Skeletal muscle satellite cell (primary cell): ENCODE results near the gene YARS1.

Experiments
- H3K27me3 ChIP-seq: 2 replicates; pipeline ENCODE4 v1.7.0; 2013; ENCODE audit warnings: low read length; ENCODE audit not compliant: control insufficient read depth, insufficient read depth
- H3K36me3 ChIP-seq: 2 replicates; pipeline ENCODE4 v1.7.0; 2013; ENCODE audit warnings: mild to moderate bottlenecking, control low read depth, low read length; ENCODE audit not compliant: insufficient read depth
- H3K4me1 ChIP-seq: 2 replicates; pipeline ENCODE4 v1.7.0; 2013; ENCODE audit warnings: low read length; ENCODE audit not compliant: control insufficient read depth, insufficient read depth
- H3K4me2 ChIP-seq: 2 replicates; pipeline ENCODE4 v1.7.0; 2013; ENCODE audit warnings: mild to moderate bottlenecking, low read length
- H3K4me3 ChIP-seq: 2 replicates; pipeline ENCODE4 v1.7.0; 2013; ENCODE audit warnings: low read length
- H3K9ac ChIP-seq: 2 replicates; pipeline ENCODE4 v1.7.0; 2013; ENCODE audit warnings: mild to moderate bottlenecking, low read depth, low read length, moderate library complexity
- H3K9me3 ChIP-seq: replicated peaks from 2 replicates; pipeline ENCODE4 v1.7.0; 2013; ENCODE audit warnings: mild to moderate bottlenecking, control low read depth, low read length

Gene YARS1

DNA sequence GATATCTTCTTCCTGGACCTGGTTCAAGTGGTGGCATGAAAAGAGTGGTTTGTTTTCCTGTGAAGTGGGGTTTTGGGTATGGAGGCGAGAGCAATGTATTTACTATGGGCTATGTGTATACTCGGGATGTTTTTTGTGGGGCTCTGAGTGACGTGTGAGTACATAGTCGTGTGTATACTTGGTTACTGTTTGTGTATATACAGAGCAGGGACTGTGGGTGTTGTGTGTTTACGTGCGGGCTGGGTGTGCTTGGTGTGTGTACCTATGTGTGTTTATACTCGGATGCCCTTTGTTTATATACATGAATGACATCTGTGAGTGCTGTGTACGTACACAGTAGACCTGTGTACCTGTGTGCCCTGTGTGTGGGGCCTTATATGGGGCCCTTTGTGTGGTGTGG, 50.0 kb downstream of the YARS1 start:
- Histone ChIP-seq H3K27me3 (no peaks in the 10 kb centered on the region), H3K36me3 (no peaks in the 10 kb centered on the region), H3K4me1 (peaks cover 6% of the 10 kb centered on the region), H3K9ac (no peak overlapping the region), H3K4me3 (no peak overlapping the region), H3K9me3 (no peaks in the 10 kb centered on the region), H3K4me2 (no peak overlapping the region)

DNA sequence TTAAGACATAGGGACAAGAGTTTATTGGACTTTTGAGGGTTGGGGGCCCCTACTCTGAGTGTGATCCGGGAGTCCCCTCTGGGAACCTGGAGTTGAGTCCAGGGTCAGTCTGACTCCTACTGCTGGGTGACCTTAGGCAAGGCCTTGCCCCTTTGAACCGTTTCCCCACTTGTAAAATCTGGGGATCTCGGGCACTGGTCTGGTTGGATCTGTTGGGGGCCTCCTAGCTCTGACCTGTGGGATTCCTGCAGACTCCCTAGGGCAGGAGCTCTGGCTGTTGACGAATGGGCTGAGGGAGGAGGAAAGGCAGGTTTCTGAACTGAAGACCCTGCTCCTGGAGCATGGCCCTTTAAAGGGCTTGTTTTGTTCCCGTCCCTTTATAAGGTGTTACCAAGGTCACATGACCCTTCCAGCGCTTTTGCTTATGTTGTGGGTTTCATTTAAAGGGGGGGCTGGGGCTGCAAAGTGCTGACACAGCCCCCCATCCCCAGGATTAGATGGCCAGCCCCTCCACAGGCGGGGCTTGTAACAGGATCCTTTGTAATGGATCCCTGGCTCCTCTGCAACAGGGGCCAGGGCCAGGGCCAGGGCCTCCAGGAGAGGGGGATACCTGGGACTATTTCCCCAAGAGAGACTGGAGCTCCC, 50.7 kb downstream of the YARS1 start:
- Histone ChIP-seq H3K9me3 (no peaks in the 10 kb centered on the region), H3K4me3 (no peak overlapping the region), H3K36me3 (no peaks in the 10 kb centered on the region), H3K27me3 (no peaks in the 10 kb centered on the region), H3K9ac (no peak overlapping the region), H3K4me1 (peaks cover 13% of the 10 kb centered on the region), H3K4me2 (no peak overlapping the region)

DNA sequence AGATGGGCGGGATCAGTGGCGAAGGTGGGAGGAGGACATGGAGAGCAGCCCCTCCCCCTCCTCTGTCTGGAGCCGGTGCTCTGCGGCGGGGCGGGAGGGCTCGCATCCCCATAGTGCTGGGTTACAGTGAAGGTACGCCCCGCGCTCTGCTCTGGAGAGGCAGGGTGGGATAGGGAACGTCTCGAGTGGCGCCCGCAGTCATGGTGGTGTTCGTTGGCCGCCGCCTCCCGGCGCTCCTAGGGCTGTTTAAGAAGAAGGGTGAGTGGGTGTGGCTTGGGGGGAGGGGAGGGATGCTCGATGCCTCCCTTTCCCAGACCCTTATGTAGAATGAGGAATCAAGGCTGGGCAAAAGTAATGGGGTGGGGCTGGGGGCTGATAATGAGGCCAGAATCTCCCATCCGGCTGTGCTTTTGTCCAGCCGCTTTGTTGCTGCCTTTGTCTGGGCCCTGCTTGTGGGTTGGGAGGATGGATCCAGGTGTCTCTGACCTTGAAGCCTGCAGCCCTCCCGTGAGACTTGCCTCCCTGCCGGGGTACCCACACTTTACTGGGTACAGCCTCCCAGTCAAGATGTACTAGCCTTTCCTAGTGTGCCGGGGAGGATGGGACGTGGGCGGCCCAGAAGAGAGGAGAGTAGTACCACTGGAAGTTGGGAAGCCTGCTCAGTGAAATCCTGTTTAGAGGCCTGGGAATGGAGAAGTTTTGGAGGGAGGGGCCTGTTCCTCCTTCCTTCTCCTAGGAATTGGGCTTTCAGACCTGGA, 51.4 kb downstream of the YARS1 start:
- peaks cover 20% of the 10 kb centered on the region for H3K4me1 ChIP-seq
- H3K4me3 ChIP-seq: no peak overlapping the region
- H3K9me3 ChIP-seq: no peaks in the 10 kb centered on the region
- no peaks in the 10 kb centered on the region for H3K36me3 ChIP-seq
- no peak overlapping the region for H3K4me2 ChIP-seq
- H3K27me3 ChIP-seq: no peaks in the 10 kb centered on the region
- no peak overlapping the region for H3K9ac ChIP-seq

DNA sequence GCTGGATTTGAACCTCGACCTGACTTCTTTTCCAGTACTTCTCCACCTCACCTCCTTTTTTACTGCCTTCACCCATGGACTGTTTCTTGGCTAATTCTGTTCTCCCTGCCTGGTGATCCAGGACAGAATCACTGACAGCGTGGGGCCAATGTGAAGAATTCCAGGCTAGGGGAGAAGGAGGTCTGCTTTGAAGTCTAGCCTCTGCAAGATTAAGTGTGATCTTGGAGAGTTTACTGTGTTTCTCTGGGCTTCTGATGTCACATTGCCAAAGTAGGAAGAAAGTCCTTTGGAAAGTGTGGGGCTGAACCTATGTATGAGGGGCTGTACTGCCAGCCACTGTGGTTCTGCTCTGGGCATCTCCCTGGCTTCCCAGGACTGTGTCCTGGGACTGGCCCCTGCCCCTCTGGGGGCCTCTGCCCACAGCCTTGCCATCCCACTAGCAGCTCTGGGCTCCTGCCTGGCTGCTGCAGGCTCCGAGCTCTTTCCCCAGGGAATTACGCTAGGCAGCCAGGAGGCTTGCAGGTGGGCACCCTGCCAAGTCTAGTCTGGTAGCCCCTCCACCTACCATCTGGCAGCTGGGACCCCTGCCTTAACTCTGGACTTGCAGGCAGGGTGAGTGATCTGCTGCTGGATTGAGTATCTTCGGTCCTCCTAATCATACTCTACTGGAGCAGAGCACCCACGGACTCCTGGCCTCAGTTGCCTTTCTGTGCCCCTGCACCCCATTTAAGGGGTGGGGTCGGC, 52.2 kb downstream of the YARS1 start:
- Histone ChIP-seq H3K4me1 (peaks cover 23% of the 10 kb centered on the region), H3K9ac (no peak overlapping the region), H3K36me3 (no peaks in the 10 kb centered on the region), H3K27me3 (no peaks in the 10 kb centered on the region), H3K4me3 (no peak overlapping the region), H3K4me2 (no peak overlapping the region), H3K9me3 (no peaks in the 10 kb centered on the region)

DNA sequence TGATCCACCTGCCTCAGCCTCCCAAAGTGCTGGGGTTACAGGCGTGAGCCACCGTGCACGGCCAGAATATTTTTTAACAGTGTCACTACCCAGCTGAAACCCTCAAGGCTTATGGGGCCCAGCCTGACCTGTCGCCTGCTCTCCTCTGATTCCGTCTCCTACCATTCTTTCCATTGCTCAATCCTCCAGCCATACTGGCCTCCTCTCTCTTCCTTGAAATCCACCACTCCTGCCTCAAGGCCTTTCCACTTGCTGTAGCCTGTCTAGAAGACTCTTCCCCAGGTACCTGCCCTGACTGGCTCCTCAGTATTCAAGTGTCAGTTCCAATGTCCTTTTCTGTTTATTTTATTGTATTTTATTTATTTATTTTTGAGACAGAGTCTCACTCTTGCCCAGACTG, 53.9 kb downstream of the YARS1 start:
- H3K36me3 ChIP-seq: no peaks in the 10 kb centered on the region
- no peaks in the 10 kb centered on the region for H3K27me3 ChIP-seq
- peaks cover 24% of the 10 kb centered on the region for H3K4me1 ChIP-seq
- no peaks in the 10 kb centered on the region for H3K9me3 ChIP-seq
- no peak overlapping the region for H3K4me2 ChIP-seq
- H3K4me3 ChIP-seq: no peak overlapping the region
- H3K9ac ChIP-seq: no peak overlapping the region

DNA sequence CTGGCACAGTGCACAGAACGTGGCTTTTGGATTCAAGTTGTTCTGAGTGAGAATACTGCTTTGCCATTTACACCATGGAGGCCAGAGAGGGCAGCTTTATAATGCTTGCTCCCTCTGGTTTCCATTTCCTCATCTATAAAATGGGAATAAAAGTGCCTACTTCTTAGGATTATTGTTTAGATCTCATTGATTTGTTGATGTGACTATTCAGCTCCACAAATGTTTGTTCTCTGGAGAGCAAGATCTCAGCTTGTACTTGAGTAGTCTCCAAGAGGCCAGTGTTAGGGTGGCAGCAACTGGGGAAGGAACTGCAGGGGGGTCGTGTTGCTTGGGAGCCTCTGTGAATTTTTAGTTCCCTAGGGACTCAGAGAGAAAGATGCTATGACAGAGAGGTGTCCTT, 55.2 kb downstream of the YARS1 start:
- Histone ChIP-seq H3K4me1 (peaks cover 24% of the 10 kb centered on the region), H3K9ac (no peak overlapping the region), H3K27me3 (no peaks in the 10 kb centered on the region), H3K4me2 (peak overlapping the region; percentile 5), H3K36me3 (no peaks in the 10 kb centered on the region), H3K4me3 (no peak overlapping the region), H3K9me3 (no peaks in the 10 kb centered on the region)

DNA sequence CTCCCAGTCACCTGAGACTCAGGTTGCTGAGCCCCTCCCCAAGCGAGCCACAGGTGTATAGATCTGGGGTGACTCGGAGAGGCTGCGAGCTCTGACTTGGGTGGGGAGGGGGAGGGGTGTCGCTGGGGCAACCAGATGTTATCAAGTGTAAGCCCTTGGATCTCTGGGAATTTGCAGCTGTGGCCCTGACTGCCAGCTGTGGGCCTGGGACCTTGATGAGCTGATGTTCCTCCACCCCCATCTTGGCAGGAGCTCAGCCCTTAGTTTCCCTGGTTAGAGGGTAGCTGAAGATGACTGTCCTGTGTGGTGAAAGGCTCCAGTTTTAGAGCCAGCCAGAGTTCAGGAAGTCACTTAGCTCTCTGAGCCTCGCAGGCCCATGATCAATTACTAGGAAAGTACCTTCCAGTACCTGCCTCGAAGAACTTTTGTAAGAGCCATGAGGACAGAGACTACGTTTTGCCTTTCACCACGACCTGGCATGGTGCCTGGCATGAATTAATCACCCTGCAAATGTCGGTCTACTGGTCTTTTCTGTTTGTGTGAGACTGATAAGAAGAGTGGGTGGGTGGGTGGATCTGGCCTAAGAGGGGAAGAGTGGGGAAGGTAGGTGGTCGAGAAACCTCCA, 55.8 kb downstream of the YARS1 start:
- Histone ChIP-seq H3K27me3 (no peaks in the 10 kb centered on the region), H3K4me1 (peaks cover 24% of the 10 kb centered on the region), H3K4me3 (no peak overlapping the region), H3K4me2 (peak overlapping the region; percentile 5), H3K36me3 (no peaks in the 10 kb centered on the region), H3K9me3 (no peaks in the 10 kb centered on the region), H3K9ac (no peak overlapping the region)

DNA sequence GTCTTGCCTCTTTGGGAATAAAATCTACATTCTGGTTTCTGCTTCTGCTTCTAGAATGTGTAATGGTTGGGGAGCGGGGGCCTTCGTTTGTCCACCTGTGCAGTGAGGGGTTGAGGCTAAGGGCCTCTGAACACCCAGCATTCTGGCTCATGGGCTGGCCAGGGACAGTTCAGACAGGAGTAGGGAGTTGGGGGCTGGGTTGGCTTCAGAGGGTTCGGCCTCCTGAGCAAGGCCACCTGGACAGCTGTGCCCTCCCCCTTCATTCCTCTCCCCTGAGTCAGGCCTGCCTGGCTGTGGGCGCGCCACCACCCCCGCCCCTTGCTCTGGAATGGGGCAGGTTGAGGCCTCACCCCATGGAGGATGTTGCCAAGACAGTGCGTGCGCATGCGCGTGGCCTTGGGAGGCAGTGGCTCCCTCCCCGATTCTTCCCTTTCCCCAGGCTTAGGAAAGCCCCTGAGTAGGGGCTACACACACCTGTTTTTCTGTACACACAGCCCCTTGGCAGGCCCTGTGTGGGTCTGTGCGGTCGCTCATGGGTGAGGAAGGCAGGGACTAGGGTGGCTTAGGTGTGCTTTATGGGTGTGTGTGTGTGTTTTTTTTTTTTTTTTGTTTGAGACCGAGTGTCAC, 57.0 kb downstream of the YARS1 start:
- H3K9me3 ChIP-seq: no peaks in the 10 kb centered on the region
- H3K4me3 ChIP-seq: no peak overlapping the region
- no peak overlapping the region for H3K9ac ChIP-seq
- H3K4me2 ChIP-seq: no peak overlapping the region
- no peaks in the 10 kb centered on the region for H3K27me3 ChIP-seq
- peaks cover 24% of the 10 kb centered on the region for H3K4me1 ChIP-seq
- H3K36me3 ChIP-seq: no peaks in the 10 kb centered on the region

DNA sequence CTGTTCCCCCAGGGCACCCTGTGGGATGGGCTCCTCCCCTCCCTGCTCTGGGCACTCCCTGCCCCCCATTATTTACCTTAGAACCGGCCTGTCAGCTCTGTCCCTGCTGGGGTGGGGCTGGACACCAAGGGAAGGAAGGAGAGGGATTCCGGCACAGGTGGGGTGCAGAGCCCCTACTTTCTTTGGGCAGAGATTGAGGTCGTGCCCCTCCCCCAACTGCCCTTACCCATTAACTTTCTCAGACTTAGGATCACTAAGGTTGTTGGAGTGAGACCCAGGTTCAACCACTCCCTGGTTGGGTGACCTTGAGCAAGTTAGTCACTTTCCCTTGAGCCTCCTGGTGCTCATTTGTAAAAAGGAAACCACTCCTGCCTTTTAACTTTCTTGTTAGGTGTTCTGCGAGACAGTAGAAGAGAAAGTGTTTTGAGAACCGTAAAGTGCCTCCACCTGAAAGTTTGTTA, 57.6 kb downstream of the YARS1 start:
- Histone ChIP-seq H3K4me2 (no peak overlapping the region), H3K4me1 (peaks cover 24% of the 10 kb centered on the region), H3K27me3 (peaks cover under 1% of the 10 kb centered on the region), H3K9me3 (no peaks in the 10 kb centered on the region), H3K4me3 (no peak overlapping the region), H3K36me3 (no peaks in the 10 kb centered on the region), H3K9ac (no peak overlapping the region)

DNA sequence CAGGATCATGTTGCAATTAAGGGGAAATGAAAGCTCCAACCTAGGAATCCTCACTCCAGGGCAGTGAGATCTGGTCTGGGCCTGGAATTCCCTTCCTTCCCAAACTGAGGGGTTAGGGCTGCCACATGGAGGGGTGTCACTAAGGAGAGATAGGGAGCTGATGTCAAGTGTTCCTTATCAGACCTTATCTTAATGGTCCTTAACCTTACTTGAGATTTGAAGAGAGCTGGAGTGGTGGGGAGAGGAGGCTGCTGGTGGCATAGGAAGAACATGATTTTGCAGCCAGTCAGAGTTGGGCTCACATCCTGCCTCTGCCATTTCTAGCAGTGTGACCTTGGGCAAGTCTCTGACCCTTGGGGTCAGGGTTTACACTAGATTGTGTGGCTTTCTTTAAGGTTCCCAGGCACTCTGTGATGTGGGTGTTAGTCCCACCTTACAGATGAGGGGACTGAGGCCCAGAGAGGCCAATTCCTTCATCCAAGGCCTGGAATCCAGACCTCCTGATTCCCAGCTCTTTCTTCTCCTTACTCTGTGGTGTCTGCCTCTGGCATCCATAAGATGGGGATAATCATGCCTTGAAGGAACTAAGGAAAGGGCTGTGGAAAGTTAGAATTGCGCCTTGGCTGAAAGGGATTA, 58.2 kb downstream of the YARS1 start:
- Histone ChIP-seq H3K4me2 (no peak overlapping the region), H3K4me3 (no peak overlapping the region), H3K27me3 (peaks cover 5% of the 10 kb centered on the region), H3K4me1 (peaks cover 30% of the 10 kb centered on the region), H3K9me3 (no peaks in the 10 kb centered on the region), H3K9ac (no peak overlapping the region), H3K36me3 (no peaks in the 10 kb centered on the region)
